SIG-M5 (cell line): ENCODE results near the gene TMEM117.
"Not testable (repeated sequence)": the region's sequence is repeated elsewhere in the genome, so short reads cannot be mapped to it uniquely, and the experiment has no call there.

Source experiments
- DNase-seq: peaks from one replicate; lab custom pipeline; 2025; lab: John Stamatoyannopoulos, UW

Gene TMEM117

GRCh38 chr12:44299524-44299923, 463.6 kb downstream of the TMEM117 start:
- DNase-seq = no peak

- no peak for DNase-seq
Measured at GRCh38 chr12:44307506-44308168, 471.8 kb downstream of the TMEM117 start.

GRCh38 chr12:44313188-44313587, 477.3 kb downstream of the TMEM117 start:
- DNase-seq = no peak

DNA sequence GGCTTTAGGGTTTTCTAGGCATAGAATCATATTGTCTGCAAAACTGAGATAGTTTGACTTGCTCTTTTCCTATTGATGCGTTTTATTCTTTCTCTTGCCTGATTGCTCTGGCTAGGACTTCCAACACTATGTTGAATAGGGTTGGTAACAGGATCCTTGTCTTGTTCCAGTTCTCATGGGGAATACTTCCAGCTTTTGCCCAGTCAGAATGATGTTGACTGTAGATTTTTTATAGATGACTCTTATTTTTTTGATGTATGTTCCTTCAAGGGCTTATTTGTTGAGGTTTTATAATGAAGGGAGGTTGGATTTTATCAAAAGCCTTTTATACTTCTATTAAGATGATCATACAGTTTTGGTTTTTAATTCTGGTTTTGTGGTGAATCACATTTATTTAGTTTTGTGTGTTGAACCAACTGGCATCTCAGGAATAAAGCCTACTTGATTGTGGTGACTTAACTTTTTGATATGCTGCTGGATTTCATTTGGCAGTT, 478.2 kb downstream of the TMEM117 start:
- DNase-seq = no peak

DNA sequence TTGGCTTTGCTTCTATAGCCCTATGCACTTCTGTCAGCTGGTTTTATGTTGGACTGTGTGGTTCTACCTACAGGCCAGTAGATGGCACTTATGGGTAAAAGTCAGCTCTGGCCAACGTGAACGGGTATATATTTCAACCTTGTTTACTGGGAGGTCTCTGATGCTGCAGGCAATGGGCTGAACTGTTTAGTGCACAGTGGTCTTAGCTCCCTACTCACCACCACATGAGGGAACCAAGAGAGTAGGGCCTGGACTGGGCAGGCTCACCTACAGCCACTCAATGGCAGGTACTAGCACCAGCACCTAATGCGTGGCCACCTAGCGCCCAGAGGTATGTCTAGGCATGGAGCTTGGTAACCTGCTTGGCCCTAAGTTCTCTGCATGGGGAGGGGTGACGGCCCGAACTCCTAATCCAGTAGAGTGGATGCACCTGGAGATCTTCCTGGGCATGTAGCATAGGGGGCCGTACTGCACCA, 481.8 kb downstream of the TMEM117 start:
- DNase-seq = no peak

DNA sequence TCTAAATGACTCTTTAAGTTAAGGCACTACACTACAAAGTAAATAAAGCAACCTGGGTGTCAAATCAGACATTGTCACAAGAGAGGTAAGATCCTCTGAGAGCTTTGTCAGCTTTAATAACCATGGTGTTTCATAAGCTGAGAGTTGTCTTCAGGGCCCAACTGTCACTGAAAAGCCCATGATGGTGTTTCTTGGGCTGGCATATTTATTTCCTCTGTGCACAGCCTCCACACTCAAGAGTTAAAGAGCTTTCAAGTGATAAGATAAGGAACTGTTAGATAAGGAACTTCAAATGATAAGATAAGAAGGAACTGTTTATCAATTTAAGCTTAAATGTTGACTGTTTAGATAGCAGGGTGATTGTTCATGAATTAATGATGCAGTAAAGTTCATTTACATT, 495.4 kb downstream of the TMEM117 start:
- DNase-seq = no peak

- no peak for DNase-seq
Measured at GRCh38 chr12:44334347-44334746, 498.5 kb downstream of the TMEM117 start.

GRCh38 chr12:44335030-44335429, 499.1 kb downstream of the TMEM117 start:
- no peak for DNase-seq

DNA sequence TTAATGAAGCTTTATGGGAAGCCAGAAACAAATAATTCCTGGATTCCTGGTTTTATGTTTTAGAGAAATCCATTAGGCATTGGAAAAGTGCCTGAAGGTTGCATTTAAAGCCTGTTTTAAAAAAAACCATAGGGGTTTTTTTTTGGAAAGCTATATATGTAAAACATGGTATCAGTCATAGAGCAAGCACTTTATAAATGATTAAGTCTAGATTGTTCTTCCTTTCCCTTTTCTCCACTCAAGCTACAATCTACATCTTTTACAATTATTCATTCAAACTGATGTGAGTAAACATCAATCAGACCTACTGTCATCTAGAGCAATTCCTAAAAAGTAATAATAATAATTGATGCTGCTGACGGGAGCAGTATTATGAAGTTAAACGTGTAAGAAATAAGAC, 500.7 kb downstream of the TMEM117 start:
- DNase-seq = no peak

DNA sequence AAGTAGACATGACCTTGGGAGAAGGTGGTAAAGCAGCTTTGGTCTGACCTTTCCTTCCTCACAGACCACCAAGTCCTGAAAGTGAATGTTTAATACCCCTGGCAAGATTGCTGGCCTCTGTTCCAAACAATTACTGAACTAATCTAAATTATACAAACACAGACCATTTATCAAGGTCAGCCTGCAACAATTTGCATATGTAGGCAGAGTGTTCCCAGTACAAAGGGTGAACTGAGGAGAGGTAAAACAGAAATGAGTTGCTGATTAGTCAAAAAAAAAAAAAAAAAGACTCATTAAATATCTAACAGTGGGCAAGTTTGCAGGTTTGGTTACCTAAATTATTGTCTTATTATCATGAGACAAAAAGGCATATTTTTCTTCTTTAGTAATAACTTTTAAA, 506.5 kb downstream of the TMEM117 start:
- DNase-seq = no peak

- DNase-seq = no peak
Measured at GRCh38 chr12:44347145-44347544, 511.3 kb downstream of the TMEM117 start.

DNA sequence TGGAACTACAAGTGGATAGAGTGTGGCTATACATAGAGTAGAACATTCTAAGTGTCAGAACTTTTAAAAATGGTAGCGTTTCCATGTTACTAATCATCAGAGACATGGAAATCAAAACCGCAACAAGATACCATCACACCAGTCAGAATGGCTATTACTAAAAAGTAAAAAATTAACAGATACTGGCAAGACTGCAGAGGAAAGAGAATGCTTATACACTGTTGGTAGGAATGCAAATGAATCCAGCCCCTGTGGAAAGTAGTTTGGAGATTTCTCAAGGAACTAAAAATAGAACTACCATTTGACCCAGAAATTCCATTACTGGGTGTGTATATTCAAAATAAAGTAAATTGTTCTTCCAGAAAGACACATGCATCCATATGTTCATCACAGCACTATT, 521.6 kb downstream of the TMEM117 start:
- no peak for DNase-seq

- no peak for DNase-seq
Measured at GRCh38 chr12:44358636-44359035, 522.8 kb downstream of the TMEM117 start.

- no peak for DNase-seq
Measured at GRCh38 chr12:44362947-44363346, 527.1 kb downstream of the TMEM117 start.

DNA sequence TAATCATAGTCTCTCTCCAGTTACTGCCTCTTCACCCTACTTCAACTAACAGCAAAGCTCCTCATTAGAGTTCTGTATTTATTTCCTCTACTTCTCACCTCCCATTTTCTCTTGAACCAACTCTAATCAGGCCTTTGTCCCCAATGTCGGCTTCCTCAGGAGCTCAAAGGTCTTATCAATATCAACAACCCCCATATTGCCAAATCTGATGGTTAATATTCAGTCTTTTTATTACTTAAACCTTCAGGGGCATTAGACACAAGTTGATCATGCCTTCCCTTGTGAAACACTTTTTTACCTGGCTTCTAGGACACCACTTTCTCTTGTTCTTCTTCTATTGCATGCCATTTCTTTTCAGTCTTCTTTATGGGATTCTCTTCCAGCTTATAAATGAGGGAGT, 531.3 kb downstream of the TMEM117 start:
- DNase-seq = no peak

- DNase-seq = no peak
Measured at GRCh38 chr12:44367916-44368315, 532.0 kb downstream of the TMEM117 start.

- DNase-seq = no peak
Measured at GRCh38 chr12:44369998-44370397, 534.1 kb downstream of the TMEM117 start.

- no peak for DNase-seq
Measured at GRCh38 chr12:44370982-44371381, 535.1 kb downstream of the TMEM117 start.

- no peak for DNase-seq
Measured at GRCh38 chr12:44372259-44372658, 536.4 kb downstream of the TMEM117 start.

DNA sequence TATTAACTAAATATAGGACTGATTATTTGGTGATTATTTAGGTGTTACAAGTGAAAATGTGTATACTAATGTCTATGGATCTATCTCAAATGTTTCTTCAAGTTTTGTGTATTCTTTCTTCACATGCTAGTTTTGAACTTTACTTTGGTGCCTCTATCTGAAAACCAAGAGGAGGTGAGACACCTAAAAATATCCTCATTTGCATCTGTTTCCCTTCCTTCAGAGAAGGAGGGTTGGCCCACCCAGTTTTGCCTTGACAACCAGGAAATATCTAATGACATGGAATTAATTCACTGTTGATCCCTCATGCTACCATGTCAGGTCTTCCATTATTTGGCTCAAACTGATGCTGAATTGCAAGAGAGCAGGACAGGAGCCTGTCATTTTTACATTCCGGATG, 539.8 kb downstream of the TMEM117 start:
- DNase-seq = no peak

- no peak for DNase-seq
Measured at GRCh38 chr12:44377443-44378187, 541.7 kb downstream of the TMEM117 start.

DNA sequence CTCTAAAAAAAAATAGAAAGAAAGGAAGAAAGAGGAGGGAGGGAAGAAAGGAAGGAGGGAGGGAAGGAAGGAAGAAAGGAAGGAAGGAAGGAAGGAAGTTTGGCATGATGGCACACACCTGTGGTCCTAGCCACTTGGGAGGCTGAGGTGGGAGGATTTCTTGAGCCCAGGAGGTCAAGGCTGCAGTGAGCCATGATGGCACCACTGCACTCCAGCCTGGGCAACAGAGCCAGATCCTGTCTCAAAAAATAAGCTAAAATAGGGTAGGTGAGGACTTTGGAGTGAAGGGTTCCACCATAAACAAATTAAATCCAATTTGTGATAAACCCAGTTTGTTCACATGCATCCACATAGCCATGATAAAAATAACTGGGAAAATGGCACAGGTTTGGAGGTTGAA, 543.2 kb downstream of the TMEM117 start:
- DNase-seq = not testable (repeated sequence)

GRCh38 chr12:44379831-44380230, 544.0 kb downstream of the TMEM117 start:
- no peak for DNase-seq
